Testis (tissue), 2 donors: ENCODE results near the gene HERC2.
"Not testable (repeated sequence)": the region's sequence is repeated elsewhere in the genome, so short reads cannot be mapped to it uniquely, and the experiment has no call there.

Experiments
- POLR2A ChIP-seq: fragments of 450-650 bp; IDR thresholded peaks from one replicate; pipeline ENCODE4 v1.6.1; 2017; ENCODE audit warnings: antibody characterized with exemption, mild to moderate bottlenecking, moderate library complexity
- TF ChIP-seq, protein P1 (sequence below), 3 experiments: fragments of 450-650 bp in 2 of 3; fragments of 200-600 bp in 1 of 3; sonication (generic) in 1 of 3; IDR thresholded peaks; one replicate each; pipeline ENCODE4 v1.5.1; 2016 to 2019; ENCODE audit warnings: antibody characterized with exemption in 3 of 3, mild to moderate bottlenecking in 2 of 3, moderate library complexity in 1 of 3

DNA sequence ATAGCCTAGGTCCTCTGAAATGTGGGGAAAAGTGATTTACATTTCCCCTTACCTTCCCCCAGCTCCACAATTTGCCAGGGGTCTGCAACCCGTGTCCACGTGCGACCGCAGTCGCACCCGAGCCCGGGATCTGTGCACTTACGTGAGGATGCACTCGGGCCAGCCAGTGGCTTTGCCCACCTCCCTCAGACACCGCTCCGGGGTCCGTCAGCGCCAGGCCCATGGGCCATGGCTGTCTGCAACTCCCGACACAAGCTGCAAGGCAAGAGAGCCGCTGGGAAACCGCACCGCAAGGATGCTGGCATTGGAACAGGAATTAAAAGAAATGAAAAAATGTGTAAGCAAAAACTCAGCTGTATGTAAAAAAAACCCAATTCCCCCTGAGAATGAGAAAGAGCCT is 43.5 kb upstream of the HERC2 start:
- TF ChIP-seq, protein P1, sequence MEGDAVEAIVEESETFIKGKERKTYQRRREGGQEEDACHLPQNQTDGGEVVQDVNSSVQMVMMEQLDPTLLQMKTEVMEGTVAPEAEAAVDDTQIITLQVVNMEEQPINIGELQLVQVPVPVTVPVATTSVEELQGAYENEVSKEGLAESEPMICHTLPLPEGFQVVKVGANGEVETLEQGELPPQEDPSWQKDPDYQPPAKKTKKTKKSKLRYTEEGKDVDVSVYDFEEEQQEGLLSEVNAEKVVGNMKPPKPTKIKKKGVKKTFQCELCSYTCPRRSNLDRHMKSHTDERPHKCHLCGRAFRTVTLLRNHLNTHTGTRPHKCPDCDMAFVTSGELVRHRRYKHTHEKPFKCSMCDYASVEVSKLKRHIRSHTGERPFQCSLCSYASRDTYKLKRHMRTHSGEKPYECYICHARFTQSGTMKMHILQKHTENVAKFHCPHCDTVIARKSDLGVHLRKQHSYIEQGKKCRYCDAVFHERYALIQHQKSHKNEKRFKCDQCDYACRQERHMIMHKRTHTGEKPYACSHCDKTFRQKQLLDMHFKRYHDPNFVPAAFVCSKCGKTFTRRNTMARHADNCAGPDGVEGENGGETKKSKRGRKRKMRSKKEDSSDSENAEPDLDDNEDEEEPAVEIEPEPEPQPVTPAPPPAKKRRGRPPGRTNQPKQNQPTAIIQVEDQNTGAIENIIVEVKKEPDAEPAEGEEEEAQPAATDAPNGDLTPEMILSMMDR (IDR thresholded peaks at IDR 0.05), result not testable (repeated sequence)
- TF ChIP-seq POLR2A, result not testable (repeated sequence)
